HG02970 (cell line): ENCODE data around the gene NOS2.
"Not testable (repeated sequence)": the region's sequence is repeated elsewhere in the genome, so short reads cannot be mapped to it uniquely, and the experiment has no call there.

Source experiments
- ATAC-seq: cut with Tn5 transposase; IDR thresholded peaks from one replicate; pipeline ENCODE4 v1.9.1; 2021; ENCODE audit warnings: mild to moderate bottlenecking, moderate library complexity, moderate number of reproducible peaks; ENCODE audit not compliant: unreplicated experiment, low FRiP score

NOS2 gene

GRCh38 chr17:27759528-27759927 is 40.8 kb downstream of the NOS2 start:
- ATAC-seq, result no peak

DNA sequence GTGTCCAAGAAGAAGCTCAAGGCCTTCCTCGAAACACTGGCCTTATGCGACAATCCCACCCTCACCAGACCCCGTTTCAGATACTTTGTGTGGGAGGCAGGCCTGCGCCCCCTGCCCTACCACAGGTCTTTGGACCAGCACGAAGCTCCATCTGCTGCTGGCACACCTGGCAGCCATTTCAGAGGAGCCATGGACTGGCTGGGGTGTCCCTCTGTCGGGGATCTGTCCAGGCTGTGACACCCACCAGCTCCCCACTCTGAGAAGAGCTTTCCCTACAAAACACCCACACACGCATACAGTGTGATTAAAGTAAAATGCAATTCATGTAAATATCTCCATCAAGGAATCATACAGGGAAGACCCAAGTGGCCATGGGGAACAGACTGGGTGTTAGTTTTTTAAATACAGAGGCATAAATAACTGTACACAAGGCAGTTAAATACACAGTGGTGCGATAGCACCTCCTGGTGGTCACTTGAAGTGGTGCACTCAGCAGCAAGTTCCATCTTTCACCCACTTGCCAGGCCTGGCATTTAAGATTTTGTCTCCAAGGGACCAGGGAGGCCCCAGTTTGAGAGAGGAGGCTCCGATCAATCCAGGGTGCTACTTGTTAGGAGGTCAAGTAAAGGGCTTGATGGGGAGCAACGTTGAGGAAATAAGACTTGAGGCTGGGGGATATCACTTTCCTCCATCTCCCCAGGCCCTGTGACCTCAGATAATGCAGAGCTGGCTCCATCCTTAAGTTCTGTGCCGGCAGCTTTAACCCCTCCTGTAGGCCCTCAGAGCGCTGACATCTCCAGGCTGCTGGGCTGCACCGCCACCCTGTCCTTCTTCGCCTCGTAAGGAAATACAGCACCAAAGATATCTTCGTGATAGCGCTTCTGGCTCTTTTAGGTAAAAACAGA is 43.6 kb downstream of the NOS2 start:
- ATAC-seq, result no peak

- ATAC-seq, result no peak
These were observed 44.4 kb downstream of the NOS2 start for GRCh38 chr17:27755706-27756466.

DNA sequence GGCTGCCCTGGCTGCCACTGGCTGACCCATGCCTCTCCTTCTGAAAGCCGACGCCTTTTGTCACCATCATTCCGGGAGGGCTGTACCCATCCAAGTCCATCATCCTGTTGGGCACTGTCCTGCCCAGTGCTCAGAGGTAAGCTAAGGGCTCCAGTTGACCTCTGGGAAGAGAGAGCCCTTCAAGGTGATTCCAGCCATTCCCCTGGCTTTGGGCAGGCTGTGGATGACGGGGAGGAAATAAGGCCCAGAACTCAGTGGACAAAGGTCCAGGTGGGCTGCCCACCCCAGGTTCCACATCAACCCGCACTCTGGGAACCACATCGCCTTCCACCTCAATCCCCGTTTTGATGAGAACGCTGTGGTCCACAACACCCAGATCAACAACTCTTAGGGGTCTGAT is 45.8 kb downstream of the NOS2 start:
- no peak for ATAC-seq

GRCh38 chr17:27753726-27754125 is 46.6 kb downstream of the NOS2 start:
- not testable (repeated sequence) for ATAC-seq

DNA sequence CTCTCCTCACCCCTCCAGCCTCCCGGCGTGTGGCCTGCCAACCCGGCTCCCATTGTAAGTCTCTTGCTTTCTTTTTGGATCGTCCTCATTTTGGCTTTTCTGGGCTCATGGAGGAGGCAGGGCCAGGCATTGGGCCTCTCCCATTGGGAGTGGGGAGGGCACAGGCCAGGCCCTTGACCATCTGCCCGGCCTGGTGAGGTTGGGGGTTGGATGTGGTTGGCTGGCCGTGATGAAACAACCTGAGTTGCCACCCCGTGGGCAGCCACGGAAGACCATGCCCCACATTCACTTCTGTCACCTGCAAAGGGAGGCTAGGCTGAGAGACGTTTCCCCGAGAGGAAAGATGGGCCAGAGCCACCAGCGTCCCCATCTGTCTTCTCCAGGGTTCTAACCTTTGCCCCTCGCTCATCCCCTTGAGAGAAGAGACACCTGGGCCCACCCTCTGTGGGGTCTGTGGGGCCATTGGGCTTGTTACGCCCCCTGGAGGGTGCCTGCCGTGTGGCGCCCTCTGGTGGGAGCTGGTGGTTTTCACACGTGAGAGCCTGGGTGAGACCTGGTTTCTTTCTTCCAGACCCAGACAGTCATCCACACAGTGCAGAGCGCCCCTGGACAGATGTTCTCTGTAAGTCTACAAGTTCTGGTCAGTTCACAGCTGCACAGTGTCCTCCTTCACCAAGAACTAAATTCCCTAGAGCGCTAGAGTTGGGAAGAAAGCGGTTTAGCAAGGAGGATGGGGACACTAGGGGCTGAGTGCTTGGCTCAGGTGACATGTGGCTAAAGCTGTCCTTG is 47.3 kb downstream of the NOS2 start:
- ATAC-seq, result not testable (repeated sequence)

GRCh38 chr17:27751622-27752490 is 48.5 kb downstream of the NOS2 start:
- no peak for ATAC-seq

DNA sequence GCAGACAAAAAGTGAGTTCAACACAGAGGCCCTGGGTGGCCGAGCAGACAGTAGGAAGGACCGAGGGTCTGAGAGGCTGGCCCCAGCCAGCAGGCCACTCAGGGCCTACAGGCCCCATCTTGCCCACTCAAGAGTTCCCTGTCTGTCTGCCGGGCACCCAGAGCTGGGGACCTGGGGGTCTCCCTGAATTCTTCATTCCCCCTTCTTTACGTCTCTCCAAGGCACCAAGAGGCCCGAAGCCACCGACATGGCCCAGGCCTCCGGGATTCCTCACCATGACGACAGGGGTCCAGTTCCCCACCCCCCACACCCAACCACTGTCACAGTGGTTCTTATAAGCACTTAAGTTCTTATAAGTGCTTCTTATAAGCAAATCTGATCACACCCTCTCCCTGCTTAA is 49.2 kb downstream of the NOS2 start:
- no peak for ATAC-seq

DNA sequence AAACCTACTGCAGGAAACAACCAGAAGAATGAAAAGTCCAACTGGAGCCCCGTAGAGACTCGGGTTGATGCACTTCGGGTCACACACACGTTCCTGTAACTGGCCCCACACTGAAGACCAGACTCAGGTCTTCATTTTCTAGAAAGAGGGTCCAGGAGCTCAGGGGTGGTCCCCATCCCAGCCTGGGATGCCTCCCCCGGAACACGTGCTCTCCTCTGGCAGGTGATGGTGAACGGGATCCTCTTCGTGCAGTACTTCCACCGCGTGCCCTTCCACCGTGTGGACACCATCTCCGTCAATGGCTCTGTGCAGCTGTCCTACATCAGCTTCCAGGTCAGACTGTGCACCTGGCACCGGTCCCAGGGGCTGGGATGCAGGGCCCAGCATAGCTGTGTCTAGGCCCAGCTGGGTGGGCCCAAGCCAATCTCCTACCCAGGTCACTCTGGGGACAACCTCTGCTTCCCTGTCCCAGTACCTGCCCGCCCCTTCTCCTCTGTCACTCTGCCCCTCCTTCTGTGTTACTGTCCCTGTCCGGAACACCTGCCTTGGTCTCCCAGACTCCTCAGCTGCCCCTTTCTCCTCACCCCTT is 50.7 kb downstream of the NOS2 start:
- not testable (repeated sequence) for ATAC-seq

- no peak for ATAC-seq
These were observed 51.9 kb downstream of the NOS2 start for GRCh38 chr17:27748360-27748825.

- ATAC-seq, result no peak
These were observed 52.6 kb downstream of the NOS2 start for GRCh38 chr17:27747462-27748359.

GRCh38 chr17:27746881-27747280 is 53.4 kb downstream of the NOS2 start:
- ATAC-seq, result no peak

DNA sequence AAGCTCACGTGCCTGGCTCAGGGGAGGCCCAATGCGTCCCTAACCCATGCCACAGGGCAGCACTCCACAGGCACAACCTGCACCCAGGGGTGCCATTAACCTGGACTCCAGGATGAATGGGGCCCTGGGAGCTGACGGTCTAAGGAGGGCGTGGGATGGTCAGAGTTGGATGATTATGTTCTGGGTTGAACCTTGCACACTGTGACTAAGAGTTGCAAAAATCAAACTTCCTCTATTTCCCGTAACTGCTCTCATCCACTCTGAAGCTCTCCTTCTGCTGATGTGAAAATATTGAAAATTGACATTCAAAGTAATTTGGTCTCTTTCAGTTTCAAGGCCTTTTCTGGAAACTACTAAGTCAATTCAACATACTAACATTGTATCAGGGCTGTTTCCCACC is 54.0 kb downstream of the NOS2 start:
- ATAC-seq, result not testable (repeated sequence)

GRCh38 chr17:27745207-27745830 is 55.0 kb downstream of the NOS2 start:
- not testable (repeated sequence) for ATAC-seq

GRCh38 chr17:27743281-27743885 is 56.9 kb downstream of the NOS2 start:
- no peak for ATAC-seq

DNA sequence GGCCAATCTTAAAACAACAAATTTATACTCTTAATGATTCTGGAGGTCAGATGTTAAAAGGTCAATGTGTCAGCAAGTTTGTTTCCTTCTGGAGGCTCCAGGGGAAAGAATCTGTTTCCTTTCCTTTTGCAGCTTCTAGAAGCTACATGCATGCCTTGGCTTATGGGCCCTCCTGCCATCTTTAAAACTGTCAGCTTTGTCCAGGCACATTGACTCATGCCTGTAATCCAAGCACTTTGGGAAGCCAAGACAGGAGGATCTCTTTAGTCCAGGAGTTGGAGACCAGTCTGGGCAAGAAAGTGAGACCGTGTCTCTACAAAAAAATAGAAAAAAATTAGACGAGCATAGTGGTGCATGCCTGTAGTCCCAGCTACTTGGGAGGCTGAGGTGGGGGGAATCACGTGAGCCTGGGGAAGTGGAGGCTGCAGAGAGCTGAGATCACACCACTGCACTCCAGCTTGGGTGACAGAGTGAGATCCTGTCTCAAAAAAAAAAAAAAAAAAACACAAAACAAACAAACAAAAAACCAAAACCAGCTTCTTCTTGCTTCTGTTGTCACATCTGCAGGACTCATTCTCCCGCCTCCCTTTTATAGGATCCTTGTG is 58.3 kb downstream of the NOS2 start:
- ATAC-seq, result no peak

GRCh38 chr17:27741361-27741861 is 58.9 kb downstream of the NOS2 start:
- no peak for ATAC-seq
